ENCODE data around the gene SRRT.

Gene SRRT

GRCh38 chr7:100882785-100883526, 8.1 kb downstream of the SRRT start:
- Histone ChIP-seq H3K27ac (ENCODE audit: low read length) (no peak overlapping the region), H3K4me3 (ENCODE audit: low read length) (no peak overlapping the region), H3K27me3 (ENCODE audit: low read depth, low read length) (no peaks in the 10 kb centered on the region), H3K9ac (ENCODE audit: low read length) (no peak overlapping the region), H3K36me3 (replicated peaks; ENCODE audit: low read depth, low read length) (peaks cover 87% of the 10 kb centered on the region), H3K4me1 (ENCODE audit: low read length) (peaks cover 14% of the 10 kb centered on the region), H3K79me2 (ENCODE audit: low read length) (peaks cover 57% of the 10 kb centered on the region), H4K20me1 (ENCODE audit: insufficient read depth, low read length) (peaks cover 38% of the 10 kb centered on the region), H2AFZ (ENCODE audit: low read depth, low read length) (no peak overlapping the region), H3K4me2 (ENCODE audit: low read length) (no peak overlapping the region), H3K9me3 (ENCODE audit: insufficient read depth, low read length) (no peaks in the 10 kb centered on the region)
- TF ChIP-seq EZH2phosphoT487 (IDR thresholded peaks at IDR 0.05; ENCODE audit: low read depth) (no peak), CTCF (IDR thresholded peaks at IDR 0.05; ENCODE audit: low read depth, low read length) (no peak)

- TF ChIP-seq EZH2phosphoT487 (IDR thresholded peaks at IDR 0.05; ENCODE audit: low read depth) (no peak), CTCF (IDR thresholded peaks at IDR 0.05; ENCODE audit: low read depth, low read length) (no peak)
Measured at GRCh38 chr7:100884736-100885439, 10.0 kb downstream of the SRRT start.

GRCh38 chr7:100885440-100886141, 10.7 kb downstream of the SRRT start:
- Histone ChIP-seq H3K4me1 (ENCODE audit: low read length) (peaks cover 24% of the 10 kb centered on the region), H3K79me2 (ENCODE audit: low read length) (peaks cover 45% of the 10 kb centered on the region), H3K27me3 (ENCODE audit: low read depth, low read length) (no peaks in the 10 kb centered on the region), H3K9ac (ENCODE audit: low read length) (no peak overlapping the region), H2AFZ (ENCODE audit: low read depth, low read length) (no peak overlapping the region), H3K4me2 (ENCODE audit: low read length) (no peak overlapping the region), H3K9me3 (ENCODE audit: insufficient read depth, low read length) (no peaks in the 10 kb centered on the region), H3K36me3 (replicated peaks; ENCODE audit: low read depth, low read length) (peaks cover 78% of the 10 kb centered on the region), H3K27ac (ENCODE audit: low read length) (no peak overlapping the region), H4K20me1 (ENCODE audit: insufficient read depth, low read length) (peaks cover 18% of the 10 kb centered on the region), H3K4me3 (ENCODE audit: low read length) (no peak overlapping the region)
- TF ChIP-seq EZH2phosphoT487 (IDR thresholded peaks at IDR 0.05; ENCODE audit: low read depth) (no peak), CTCF (IDR thresholded peaks at IDR 0.05; ENCODE audit: low read depth, low read length) (no peak)

More at GRCh38 chr7:100884736-100885439, 10.0 kb downstream of the SRRT start:
- Histone ChIP-seq H3K36me3 (replicated peaks; ENCODE audit: low read depth, low read length) (peaks cover 82% of the 10 kb centered on the region), H3K9me3 (ENCODE audit: insufficient read depth, low read length) (no peaks in the 10 kb centered on the region), H4K20me1 (ENCODE audit: insufficient read depth, low read length) (peaks cover 23% of the 10 kb centered on the region), H3K9ac (ENCODE audit: low read length) (no peak overlapping the region), H3K4me3 (ENCODE audit: low read length) (no peak overlapping the region), H2AFZ (ENCODE audit: low read depth, low read length) (no peak overlapping the region), H3K27me3 (ENCODE audit: low read depth, low read length) (no peaks in the 10 kb centered on the region), H3K79me2 (ENCODE audit: low read length) (peaks cover 52% of the 10 kb centered on the region), H3K4me1 (ENCODE audit: low read length) (peaks cover 23% of the 10 kb centered on the region), H3K27ac (ENCODE audit: low read length) (no peak overlapping the region), H3K4me2 (ENCODE audit: low read length) (no peak overlapping the region)

All from OCI-LY3 (cell line).